ENCODE data around the gene CEPT1. TPM values are rescaled to one million over a fixed set of nuclear protein-coding genes. Genes with fewer than 3 reads are reported as not detected.

CEPT1 gene
- total and polyA plus RNA-seq, 9 of the 15 experiments (the other 6 are each of a cell fraction or from before 2014, with no cell fraction given) = 24.4 to 72.6 (median 42.4) TPM

DNA sequence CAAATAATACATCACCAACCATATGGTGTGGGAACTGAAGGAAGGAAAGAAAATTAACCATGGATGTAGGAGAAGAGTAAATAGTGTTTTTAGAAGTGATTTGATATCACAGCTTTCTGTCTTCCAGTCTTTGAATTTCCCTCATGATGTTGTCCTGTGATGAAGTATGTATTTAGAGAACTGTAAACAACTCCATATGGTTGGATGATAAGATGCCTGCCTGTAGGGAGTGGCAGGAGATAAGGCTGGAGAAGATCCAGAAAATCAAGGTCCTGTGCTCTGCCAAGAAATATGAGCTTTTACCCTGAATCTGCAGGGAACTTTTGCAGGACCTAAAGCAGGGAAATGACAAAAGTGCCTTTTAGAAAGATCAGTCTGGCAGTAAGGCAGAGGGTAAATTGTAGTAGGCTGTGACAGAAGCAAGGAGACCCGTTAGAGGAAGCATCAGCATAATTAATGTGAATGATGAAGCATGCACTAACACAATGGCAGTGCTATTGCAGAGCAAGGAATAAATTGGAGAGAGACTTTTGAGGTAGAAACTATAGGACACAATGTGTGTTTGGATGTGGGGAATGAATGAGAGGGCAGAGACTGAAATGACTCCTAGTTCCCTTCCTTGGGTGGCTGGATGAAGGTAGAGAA lies 21.9 kb downstream of the CEPT1 start (continued):
- TF ChIP-seq, protein P1, sequence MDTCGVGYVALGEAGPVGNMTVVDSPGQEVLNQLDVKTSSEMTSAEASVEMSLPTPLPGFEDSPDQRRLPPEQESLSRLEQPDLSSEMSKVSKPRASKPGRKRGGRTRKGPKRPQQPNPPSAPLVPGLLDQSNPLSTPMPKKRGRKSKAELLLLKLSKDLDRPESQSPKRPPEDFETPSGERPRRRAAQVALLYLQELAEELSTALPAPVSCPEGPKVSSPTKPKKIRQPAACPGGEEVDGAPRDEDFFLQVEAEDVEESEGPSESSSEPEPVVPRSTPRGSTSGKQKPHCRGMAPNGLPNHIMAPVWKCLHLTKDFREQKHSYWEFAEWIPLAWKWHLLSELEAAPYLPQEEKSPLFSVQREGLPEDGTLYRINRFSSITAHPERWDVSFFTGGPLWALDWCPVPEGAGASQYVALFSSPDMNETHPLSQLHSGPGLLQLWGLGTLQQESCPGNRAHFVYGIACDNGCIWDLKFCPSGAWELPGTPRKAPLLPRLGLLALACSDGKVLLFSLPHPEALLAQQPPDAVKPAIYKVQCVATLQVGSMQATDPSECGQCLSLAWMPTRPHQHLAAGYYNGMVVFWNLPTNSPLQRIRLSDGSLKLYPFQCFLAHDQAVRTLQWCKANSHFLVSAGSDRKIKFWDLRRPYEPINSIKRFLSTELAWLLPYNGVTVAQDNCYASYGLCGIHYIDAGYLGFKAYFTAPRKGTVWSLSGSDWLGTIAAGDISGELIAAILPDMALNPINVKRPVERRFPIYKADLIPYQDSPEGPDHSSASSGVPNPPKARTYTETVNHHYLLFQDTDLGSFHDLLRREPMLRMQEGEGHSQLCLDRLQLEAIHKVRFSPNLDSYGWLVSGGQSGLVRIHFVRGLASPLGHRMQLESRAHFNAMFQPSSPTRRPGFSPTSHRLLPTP (IDR thresholded peaks at IDR 0.05; ENCODE audit: borderline replicate concordance, extremely low read depth, insufficient read length) = no peak
- no peak for TF ChIP-seq BRCA1 (IDR thresholded peaks at IDR 0.05)
- no peak for TF ChIP-seq BRCA1 (CRISPR knock-in tag; IDR thresholded peaks at IDR 0.05)
- peak; percentile 41 to 98; a peak in 3 of 4 replicates for TF ChIP-seq TBL1XR1 (IDR thresholded peaks at IDR 0.05; ENCODE audit: low read length in 2 of 2)
- TF ChIP-seq, protein P2, sequence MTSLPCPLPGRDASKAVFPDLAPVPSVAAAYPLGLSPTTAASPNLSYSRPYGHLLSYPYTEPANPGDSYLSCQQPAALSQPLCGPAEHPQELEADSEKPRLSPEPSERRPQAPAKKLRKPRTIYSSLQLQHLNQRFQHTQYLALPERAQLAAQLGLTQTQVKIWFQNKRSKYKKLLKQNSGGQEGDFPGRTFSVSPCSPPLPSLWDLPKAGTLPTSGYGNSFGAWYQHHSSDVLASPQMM (CRISPR knock-in tag; IDR thresholded peaks at IDR 0.05) = no peak
- TF ChIP-seq, protein P3, sequence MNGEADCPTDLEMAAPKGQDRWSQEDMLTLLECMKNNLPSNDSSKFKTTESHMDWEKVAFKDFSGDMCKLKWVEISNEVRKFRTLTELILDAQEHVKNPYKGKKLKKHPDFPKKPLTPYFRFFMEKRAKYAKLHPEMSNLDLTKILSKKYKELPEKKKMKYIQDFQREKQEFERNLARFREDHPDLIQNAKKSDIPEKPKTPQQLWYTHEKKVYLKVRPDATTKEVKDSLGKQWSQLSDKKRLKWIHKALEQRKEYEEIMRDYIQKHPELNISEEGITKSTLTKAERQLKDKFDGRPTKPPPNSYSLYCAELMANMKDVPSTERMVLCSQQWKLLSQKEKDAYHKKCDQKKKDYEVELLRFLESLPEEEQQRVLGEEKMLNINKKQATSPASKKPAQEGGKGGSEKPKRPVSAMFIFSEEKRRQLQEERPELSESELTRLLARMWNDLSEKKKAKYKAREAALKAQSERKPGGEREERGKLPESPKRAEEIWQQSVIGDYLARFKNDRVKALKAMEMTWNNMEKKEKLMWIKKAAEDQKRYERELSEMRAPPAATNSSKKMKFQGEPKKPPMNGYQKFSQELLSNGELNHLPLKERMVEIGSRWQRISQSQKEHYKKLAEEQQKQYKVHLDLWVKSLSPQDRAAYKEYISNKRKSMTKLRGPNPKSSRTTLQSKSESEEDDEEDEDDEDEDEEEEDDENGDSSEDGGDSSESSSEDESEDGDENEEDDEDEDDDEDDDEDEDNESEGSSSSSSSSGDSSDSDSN (IDR thresholded peaks at IDR 0.05; ENCODE audit: borderline replicate concordance in 1 of 2, low read depth in 2 of 2, low read length in 2 of 2) = no peak
- TF ChIP-seq, protein P4, sequence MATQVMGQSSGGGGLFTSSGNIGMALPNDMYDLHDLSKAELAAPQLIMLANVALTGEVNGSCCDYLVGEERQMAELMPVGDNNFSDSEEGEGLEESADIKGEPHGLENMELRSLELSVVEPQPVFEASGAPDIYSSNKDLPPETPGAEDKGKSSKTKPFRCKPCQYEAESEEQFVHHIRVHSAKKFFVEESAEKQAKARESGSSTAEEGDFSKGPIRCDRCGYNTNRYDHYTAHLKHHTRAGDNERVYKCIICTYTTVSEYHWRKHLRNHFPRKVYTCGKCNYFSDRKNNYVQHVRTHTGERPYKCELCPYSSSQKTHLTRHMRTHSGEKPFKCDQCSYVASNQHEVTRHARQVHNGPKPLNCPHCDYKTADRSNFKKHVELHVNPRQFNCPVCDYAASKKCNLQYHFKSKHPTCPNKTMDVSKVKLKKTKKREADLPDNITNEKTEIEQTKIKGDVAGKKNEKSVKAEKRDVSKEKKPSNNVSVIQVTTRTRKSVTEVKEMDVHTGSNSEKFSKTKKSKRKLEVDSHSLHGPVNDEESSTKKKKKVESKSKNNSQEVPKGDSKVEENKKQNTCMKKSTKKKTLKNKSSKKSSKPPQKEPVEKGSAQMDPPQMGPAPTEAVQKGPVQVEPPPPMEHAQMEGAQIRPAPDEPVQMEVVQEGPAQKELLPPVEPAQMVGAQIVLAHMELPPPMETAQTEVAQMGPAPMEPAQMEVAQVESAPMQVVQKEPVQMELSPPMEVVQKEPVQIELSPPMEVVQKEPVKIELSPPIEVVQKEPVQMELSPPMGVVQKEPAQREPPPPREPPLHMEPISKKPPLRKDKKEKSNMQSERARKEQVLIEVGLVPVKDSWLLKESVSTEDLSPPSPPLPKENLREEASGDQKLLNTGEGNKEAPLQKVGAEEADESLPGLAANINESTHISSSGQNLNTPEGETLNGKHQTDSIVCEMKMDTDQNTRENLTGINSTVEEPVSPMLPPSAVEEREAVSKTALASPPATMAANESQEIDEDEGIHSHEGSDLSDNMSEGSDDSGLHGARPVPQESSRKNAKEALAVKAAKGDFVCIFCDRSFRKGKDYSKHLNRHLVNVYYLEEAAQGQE (IDR thresholded peaks at IDR 0.05; ENCODE audit: borderline replicate concordance) = peak; percentile 22; the same call in 1 of the 2 replicates
- TF ChIP-seq, protein P4 (CRISPR knock-in tag; IDR thresholded peaks at IDR 0.05; ENCODE audit: low read depth) = no peak
- no peak for TF ChIP-seq ARHGAP35 (IDR thresholded peaks at IDR 0.05; ENCODE audit: partially characterized antibody)
- no peak for TF ChIP-seq POLR2B (IDR thresholded peaks at IDR 0.05; ENCODE audit: low read depth, partially characterized antibody)

Measured in K562 (cell line).